HK-2 (cell line): Measurements from ENCODE around the gene ATP2C2.
"Not testable (repeated sequence)": the region's sequence is repeated elsewhere in the genome, so short reads cannot be mapped to it uniquely, and the experiment has no call there.

ENCODE experiments used
- DNase-seq: peaks from one replicate; pipeline ENCODE4 v3.0.0-alpha.2; 2018; ENCODE audit not compliant: unreplicated experiment

The ATP2C2 gene

GRCh38 chr16:84368308-84368996 is at the start of gene ATP2C2:
ATP2C2 (plus strand) TSS chr16:84368538; CDS start chr16:84368616, 78 bp downstream.
- DNase-seq, result no peak

DNA sequence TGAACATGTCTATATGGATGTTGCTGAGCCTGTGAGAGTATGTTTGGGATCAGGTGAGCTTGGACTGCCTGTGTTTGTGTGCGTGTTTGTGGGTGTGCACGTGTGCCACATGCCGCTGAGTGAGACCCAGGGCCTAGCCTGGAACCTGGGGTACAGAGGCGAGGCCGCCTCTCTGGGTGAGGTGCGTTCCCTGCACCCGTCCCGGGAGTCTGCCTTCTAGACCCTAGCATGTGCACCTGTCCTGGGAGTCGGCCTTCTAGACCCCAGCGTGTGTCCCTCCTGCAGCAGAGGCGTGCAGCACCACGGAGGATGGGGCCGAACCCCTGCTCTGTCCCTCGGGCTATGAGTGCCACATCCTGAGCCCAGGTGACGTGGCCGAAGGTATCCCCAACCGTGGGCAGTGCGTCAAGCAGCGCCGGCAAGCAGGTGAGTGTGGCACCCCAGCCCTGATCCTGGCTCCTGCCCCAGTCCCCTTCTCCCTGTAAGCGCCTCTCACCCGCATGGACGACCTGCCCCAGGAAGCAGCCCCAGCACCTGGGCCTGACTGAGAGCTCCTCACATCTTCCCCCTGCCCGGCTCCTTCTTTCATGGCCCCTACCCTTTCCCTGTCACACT is 49.1 kb upstream of the ATP2C2 start:
- no peak for DNase-seq

DNA sequence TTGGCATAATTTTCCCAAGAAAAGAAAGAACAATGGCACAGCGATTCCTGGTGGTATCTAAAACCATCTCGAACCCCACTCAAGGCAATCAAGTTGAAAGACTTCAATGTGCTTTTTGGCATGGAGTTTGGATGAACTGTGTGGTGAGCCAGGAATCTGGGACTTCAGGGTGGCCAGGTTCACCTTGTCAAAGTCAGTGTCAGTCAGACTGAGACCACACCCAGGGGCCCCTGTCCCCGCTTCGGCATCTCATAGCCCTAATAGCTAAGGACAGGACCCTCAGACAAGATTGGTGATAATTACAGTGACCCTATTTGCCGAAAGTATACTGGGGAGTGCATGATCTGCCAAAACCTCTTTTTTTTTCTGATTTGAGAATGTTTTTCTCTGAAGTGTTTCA is 47.8 kb upstream of the ATP2C2 start:
- no peak for DNase-seq

GRCh38 chr16:84321932-84322331 is 46.4 kb upstream of the ATP2C2 start:
- no peak for DNase-seq

- DNase-seq, result no peak
These were observed 45.6 kb upstream of the ATP2C2 start for GRCh38 chr16:84322749-84323148.

- no peak for DNase-seq
These were observed 44.7 kb upstream of the ATP2C2 start for GRCh38 chr16:84323606-84324005.

DNA sequence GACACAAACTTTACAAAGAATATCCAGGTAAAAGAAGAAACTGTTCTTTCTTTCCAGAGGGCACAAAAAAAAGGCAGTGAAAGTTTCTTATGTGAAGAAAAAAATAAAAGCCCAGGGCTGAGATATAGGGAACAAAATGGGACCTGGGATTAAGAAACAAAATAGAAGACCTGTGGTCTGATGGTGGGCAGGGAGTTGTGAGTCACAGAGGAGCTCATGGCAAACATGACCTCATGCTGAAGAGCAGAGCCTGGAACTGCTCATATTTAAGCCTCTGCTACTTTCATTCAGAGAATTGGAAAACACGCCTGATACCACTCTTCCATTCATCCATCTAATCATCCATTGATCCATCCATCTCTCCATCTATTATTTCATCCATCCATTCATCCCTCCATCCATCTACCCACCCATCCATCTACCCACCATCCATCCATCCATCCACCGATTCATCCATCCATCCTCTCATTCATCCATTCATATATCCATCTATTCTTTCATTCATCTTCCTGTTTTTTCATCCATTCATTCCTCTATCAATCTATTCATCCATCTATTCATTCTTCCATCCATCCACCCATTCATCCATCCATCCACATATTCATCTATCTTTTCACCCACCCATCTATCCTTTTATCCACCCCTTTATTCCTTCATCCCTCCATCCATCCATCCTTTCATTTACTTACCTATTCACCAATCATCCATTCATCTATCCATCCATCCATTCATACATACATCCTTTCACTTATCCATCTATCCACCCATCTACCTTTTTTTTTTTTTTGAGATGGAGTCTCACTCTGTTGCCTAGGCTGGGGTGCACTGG is 43.7 kb upstream of the ATP2C2 start:
- DNase-seq, result no peak

- DNase-seq, result no peak
These were observed 41.8 kb upstream of the ATP2C2 start for GRCh38 chr16:84326545-84326944.

DNA sequence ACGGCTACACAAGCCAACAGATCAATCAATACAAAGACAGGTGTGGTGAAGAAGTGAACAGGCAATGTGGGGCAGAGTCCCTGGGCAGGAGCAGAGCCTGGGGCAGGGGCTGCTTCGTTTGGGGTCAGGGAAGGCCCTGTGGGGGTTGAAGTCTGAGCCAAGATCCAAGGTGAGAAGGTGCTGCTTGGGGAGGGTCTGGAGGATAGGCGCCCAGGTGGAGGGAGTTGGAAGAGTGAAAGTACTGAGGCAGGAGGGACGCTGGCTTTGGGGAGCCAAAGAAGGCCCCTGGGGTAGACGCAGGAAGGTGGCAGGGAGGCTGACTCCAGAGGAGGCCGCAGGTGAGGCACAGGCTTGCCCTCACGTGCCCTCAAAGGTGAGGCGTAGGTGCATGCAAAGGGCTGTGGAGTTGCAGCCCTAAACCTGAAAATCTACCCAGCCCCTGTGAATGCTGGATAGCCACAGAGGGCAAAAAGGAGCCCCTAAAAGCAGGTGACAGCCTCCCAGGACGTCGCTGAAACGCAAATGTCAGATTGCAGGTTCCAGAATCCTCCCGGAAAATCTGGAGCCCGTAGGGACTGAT is 40.3 kb upstream of the ATP2C2 start:
- no peak for DNase-seq

- DNase-seq, result no peak
These were observed 39.3 kb upstream of the ATP2C2 start for GRCh38 chr16:84329016-84329415.

DNA sequence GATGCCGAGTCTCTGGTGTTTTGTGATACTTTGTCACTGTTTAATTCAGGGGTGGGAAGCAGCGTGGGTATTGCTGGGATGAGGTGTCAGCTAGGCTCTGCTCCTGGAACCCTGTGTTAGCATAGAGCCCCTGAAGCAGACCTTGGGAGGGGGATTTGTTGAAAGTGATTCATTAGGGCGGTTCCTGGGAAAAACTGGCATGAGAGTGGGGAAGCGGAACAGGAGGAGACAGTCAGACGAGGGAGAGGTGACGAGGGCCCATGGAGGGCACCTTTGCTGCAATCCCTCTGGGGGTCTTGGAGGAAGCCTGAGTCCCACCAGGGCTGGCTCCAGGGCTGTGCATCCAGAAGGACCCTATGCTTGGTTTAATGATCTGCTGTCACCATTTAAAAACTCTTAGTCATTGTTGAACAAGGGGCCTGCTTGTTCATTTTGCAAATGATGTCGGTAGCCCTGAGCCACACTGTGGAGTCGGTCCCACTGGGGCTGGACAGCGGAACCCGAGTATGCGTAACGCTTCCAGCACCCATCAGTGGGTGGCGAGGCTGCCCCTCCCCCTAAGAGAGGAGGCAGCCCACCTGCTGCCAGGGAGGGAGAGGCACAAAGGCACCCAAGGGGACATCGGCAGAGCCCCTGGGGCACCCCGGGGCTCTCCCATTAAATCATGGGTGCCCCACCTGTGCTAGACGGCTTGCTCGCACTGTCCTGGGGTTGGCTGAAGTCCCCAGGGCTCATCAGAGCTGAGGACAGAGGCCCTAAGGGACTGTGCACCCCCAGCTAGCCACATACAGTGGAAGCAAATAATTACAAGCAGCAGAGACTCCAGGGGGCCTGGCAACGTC is 38.3 kb upstream of the ATP2C2 start:
- no peak for DNase-seq

GRCh38 chr16:84330685-84331050 is 37.7 kb upstream of the ATP2C2 start:
- DNase-seq, result no peak

- DNase-seq, result no peak
These were observed 36.1 kb upstream of the ATP2C2 start for GRCh38 chr16:84331998-84332780.

- no peak for DNase-seq
These were observed 35.2 kb upstream of the ATP2C2 start for GRCh38 chr16:84332975-84333684.

DNA sequence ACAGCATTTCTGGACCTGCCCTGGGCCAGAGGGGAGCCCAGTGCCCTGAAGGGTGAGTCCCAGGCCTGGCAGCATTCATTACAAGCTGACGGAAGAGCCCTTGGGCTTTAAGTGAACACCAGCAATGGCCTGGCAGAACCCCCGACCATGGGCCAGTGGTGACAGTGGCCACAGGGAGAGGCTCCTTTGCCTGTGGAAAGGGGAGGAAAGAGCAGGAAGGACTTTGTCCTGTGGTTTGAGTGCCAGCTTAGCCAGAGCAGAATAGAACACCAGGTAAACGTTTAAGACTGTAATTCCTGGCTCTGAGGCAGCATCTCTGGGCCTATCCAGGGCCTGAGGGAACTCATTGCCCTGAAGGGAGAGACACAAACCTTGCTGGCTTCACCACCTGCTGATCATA is 34.3 kb upstream of the ATP2C2 start:
- no peak for DNase-seq

GRCh38 chr16:84334482-84334881 is 33.9 kb upstream of the ATP2C2 start:
- DNase-seq, result no peak

- DNase-seq, result not testable (repeated sequence)
These were observed 31.1 kb upstream of the ATP2C2 start for GRCh38 chr16:84337236-84337635.

DNA sequence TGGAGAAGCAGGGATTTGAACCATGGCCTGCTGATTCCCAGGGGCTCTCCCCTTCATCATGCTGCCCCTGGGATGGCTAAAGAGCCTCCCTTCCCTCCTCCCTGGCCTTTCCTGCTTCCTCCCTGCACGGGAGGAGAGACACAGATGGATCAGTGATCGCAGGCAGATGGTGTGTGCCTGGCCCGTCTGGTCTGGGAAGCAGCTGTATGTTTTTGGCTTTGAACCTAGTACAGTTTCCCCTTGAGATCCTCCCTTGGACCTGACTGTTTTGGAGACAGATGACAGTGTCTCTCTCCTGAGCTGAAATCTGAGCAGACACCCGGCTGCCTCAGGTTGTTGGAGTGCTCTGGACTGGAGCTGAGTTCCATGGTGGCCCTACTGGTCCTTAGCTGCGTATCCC is 29.0 kb upstream of the ATP2C2 start:
- DNase-seq, result no peak

GRCh38 chr16:84339766-84340165 is 28.6 kb upstream of the ATP2C2 start:
- DNase-seq, result no peak
